GM12891 (cell line): Measurements from ENCODE around the gene PDZRN3.

ENCODE experiments used
- PAX5 ChIP-seq: IDR thresholded peaks from 2 replicates; pipeline ENCODE4 v1.6.1; 2011; ENCODE audit warnings: low read length, moderate library complexity, mild to moderate bottlenecking; ENCODE audit not compliant: insufficient read depth, severe bottlenecking
- POLR2A ChIP-seq: IDR thresholded peaks from 2 replicates; pipeline ENCODE4 v1.6.1; 2011; ENCODE audit warnings: low read depth, low read length, control low read depth
- POLR2AphosphoS5 ChIP-seq: IDR thresholded peaks from 2 replicates; pipeline ENCODE4 v1.6.1; 2011; ENCODE audit warnings: low read depth, low read length, control low read depth
- POU2F2 ChIP-seq: IDR thresholded peaks from 2 replicates; pipeline ENCODE4 v1.6.1; 2011; ENCODE audit warnings: low read depth, mild to moderate bottlenecking, control low read depth, low read length, moderate library complexity
- SPI1 ChIP-seq: IDR thresholded peaks from 2 replicates; pipeline ENCODE4 v1.6.1; 2011; ENCODE audit warnings: low read depth, low read length, control low read depth
- TAF1 ChIP-seq: IDR thresholded peaks from 2 replicates; pipeline ENCODE4 v1.6.1; 2011; ENCODE audit warnings: low read depth, low read length, control low read depth

- no peak for TF ChIP-seq POLR2A
- no peak for TF ChIP-seq TAF1
- no peak for TF ChIP-seq SPI1
- TF ChIP-seq POU2F2 = no peak
- no peak for TF ChIP-seq POLR2AphosphoS5
- TF ChIP-seq PAX5 = no peak
These were observed 243.8 kb downstream of the PDZRN3 start for GRCh38 chr3:73380735-73381532.
